ENCODE data around the gene GPS1.

Gene GPS1

GRCh38 chr17:82050152-82050760 lies 1.4 kb upstream of the GPS1 start:
- peak overlapping the region; percentile 76 for H3K4me3 ChIP-seq (ENCODE audit: low read depth, low read length)
- no peak for DNase-seq (ENCODE audit: low read depth, low spot score)
- in situ Hi-C loops (cut with HindIII; ENCODE audit: low sequenced_read_pairs) = no loop called here
- no peak for TF ChIP-seq CTCF (IDR thresholded peaks at IDR 0.05; ENCODE audit: low read depth, low read length)

DNA sequence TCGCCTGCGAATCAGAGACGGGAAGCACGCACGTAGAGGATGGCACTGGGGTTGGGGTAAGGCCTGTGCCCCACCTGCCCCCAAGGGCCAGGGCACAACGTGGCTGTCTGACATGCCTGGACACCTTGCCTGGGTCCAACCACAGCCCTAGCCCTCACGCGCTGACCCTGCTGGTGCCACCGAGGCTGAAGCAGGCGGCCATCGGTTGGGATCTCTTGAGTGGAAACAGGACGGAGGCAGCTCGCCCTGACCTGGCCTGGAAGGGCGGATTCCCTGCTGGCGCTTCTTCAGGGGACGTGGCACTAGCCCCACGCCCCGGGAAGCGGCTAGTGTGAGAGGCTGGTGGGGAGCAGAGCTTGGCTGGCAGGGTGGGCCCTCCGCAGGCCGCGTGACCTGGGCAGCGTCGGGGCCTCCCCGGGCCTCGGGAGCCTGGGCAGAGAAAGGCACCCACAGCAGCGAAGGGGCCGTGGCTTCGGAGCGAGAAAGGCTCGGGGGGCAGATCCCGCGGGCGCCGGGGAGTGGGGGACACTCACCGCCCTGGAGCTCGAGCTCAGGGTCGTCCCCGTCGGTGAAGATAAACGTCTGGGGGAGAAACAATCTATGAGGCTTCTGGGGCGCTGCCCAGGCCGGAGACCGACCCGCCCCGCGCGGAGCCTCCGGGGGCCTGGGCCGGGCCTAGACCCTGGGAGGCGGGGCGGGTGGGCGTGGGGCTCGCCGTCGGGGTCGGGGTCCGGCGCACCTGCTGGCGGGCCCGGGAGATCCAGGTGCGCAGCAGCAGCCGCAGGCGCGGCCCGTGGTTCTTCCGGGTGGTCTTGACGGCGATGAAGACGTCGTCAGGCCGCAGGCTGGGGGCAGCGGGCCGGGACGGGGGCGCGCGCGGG lies 697 bp upstream of the GPS1 start:
- H3K4me3 ChIP-seq (ENCODE audit: low read depth, low read length) = peak overlapping the region; percentile 76
- in situ Hi-C loops (cut with HindIII; ENCODE audit: low sequenced_read_pairs) = no loop called here
- no peak for TF ChIP-seq CTCF (IDR thresholded peaks at IDR 0.05; ENCODE audit: low read depth, low read length)
- DNase-seq (ENCODE audit: low read depth, low spot score) = no peak

GRCh38 chr17:82052638-82053059 lies 951 bp downstream of the GPS1 start:
- no peak for TF ChIP-seq CTCF (IDR thresholded peaks at IDR 0.05; ENCODE audit: low read depth, low read length)
- no peak for DNase-seq (ENCODE audit: low read depth, low spot score)
- in situ Hi-C loops (cut with HindIII; ENCODE audit: low sequenced_read_pairs) = no loop called here
- H3K4me3 ChIP-seq (ENCODE audit: low read depth, low read length) = peak overlapping the region; percentile 76

DNA sequence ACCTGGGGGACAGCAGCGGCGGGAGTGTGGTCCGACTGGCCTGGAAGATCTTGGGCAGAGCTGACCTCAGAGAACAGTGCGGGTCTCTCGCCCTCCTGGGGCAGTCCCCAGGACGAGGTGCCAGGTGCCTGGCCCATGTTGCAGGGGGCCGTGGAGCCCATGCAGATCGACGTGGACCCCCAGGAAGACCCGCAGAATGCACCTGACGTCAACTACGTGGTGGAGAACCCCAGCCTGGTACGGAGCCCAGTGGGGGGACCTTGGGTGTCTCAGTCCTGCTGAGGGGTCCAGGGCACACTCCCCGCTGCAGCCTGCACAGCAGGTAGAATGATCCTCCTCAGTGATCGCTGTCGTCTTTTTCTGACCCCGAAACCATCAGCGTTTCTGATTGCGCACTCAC lies 1.4 kb downstream of the GPS1 start:
- peak overlapping the region; percentile 76 for H3K4me3 ChIP-seq (ENCODE audit: low read depth, low read length)
- in situ Hi-C loops (cut with HindIII; ENCODE audit: low sequenced_read_pairs) = no loop called here
- no peak for DNase-seq (ENCODE audit: low read depth, low spot score)
- no peak for TF ChIP-seq CTCF (IDR thresholded peaks at IDR 0.05; ENCODE audit: low read depth, low read length)

DNA sequence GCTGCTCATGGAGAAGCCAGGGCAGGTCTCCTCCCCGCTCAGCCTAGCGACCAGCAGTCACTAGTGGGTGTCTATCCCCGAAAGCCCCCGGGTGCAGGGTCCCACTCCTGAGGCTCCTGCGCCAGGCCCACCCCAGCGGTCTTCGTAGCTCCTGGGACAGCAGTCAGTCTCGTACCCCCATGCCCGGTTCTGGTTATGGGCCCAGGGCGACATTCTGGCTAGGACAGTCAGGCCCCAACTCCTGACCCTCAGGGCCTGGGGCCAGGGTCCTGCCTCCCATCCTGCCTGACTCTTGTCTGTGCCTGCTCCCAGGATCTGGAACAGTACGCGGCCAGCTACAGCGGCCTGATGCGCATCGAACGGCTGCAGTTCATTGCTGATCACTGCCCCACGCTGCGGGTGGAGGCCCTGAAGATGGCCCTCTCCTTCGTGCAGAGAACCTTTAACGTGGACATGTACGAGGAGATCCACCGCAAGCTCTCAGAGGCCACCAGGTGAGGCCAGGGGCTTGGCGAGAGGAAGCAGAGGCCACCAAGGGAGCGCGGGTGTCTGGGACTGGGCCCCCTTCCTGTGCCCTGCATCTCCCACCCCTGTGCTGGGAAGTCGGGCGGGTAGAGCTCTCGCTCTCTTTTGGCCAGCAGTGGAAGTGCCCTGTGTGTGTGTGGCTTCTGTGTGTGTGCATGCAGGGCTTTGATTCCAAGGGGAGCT lies 2.0 kb downstream of the GPS1 start:
- TF ChIP-seq CTCF (IDR thresholded peaks at IDR 0.05; ENCODE audit: low read depth, low read length) = no peak
- no peak for DNase-seq (ENCODE audit: low read depth, low spot score)
- in situ Hi-C loops (cut with HindIII; ENCODE audit: low sequenced_read_pairs) = no loop called here
- H3K4me3 ChIP-seq (ENCODE audit: low read depth, low read length) = no peak overlapping the region

GRCh38 chr17:82054351-82055022 lies 2.8 kb downstream of the GPS1 start:
- in situ Hi-C loops (cut with HindIII; ENCODE audit: low sequenced_read_pairs) = no loop called here
- no peak overlapping the region for H3K4me3 ChIP-seq (ENCODE audit: low read depth, low read length)
- no peak for TF ChIP-seq CTCF (IDR thresholded peaks at IDR 0.05; ENCODE audit: low read depth, low read length)
- DNase-seq (ENCODE audit: low read depth, low spot score) = no peak

All from astrocyte of the spinal cord (primary cell).